ENCODE measurements around the gene MRPS21. TPM values are rescaled to one million over a fixed set of nuclear protein-coding genes. Genes with fewer than 3 reads are reported as not detected.

Gene MRPS21
- total and polyA plus RNA-seq, 8 donors = 19.6 to 70.0 (median 26.9) TPM

GRCh38 chr1:150320667-150320978, 27.0 kb downstream of the MRPS21 start:
- Histone ChIP-seq H3K9me3 (no peaks in the 10 kb centered on the region), H3K36me3 (peaks cover 3 to 9% (median 3%) of the 10 kb centered on the region in 3 donors), H3K4me1 (peaks cover 0 to 9% (median 9%) of the 10 kb centered on the region in 3 donors), H3K27me3 (no peaks in the 10 kb centered on the region), H3K27ac (peak overlapping the region; percentile 64 to 89 (median 81)), H3K4me3 (peak overlapping the region; percentile 52 to 86 (median 62))
- WGBS, 2 donors = 80 to 86% methylated on average over 8 of the region's 8 CpGs
- ATAC-seq = no peak
- no peak for DNase-seq
- TF ChIP-seq CTCF (IDR thresholded peaks at IDR 0.05) = no peak
- FAIRE-seq = no peak
- intact Hi-C loops (cut with DNase I) = no loop called here

- Histone ChIP-seq H3K4me1 (peaks cover 0 to 9% (median 9%) of the 10 kb centered on the region in 3 donors), H3K9me3 (no peaks in the 10 kb centered on the region), H3K27me3 (no peaks in the 10 kb centered on the region), H3K27ac (peak overlapping the region in 3 of 4 donors; percentile 64 to 89 (median 76)), H3K36me3 (peaks cover 9 to 21% (median 14%) of the 10 kb centered on the region in 3 donors), H3K4me3 (peak overlapping the region; percentile 52 to 86 (median 62))
- 0% methylated on average over 9 of the region's 9 CpGs for WGBS, 2 donors
- no peak for DNase-seq
- no peak for TF ChIP-seq CTCF (IDR thresholded peaks at IDR 0.05)
- FAIRE-seq = no peak
- intact Hi-C loops (cut with DNase I) = no loop called here
- ATAC-seq = peak in 1 of 4 donors; percentile 4
Observed at GRCh38 chr1:150321826-150322166, 28.1 kb downstream of the MRPS21 start.

GRCh38 chr1:150322310-150322709, 28.6 kb downstream of the MRPS21 start:
- WGBS, 2 donors = 84 to 99% methylated on average over 3 of the region's 3 CpGs
- no peak for TF ChIP-seq CTCF (IDR thresholded peaks at IDR 0.05)
- ATAC-seq (no peak), FAIRE-seq (no peak), DNase-seq (no peak)
- H3K27me3 ChIP-seq = no peaks in the 10 kb centered on the region
- no peak overlapping the region for H3K27ac ChIP-seq
- peaks cover 9 to 25% (median 14%) of the 10 kb centered on the region in 3 donors for H3K36me3 ChIP-seq
- H3K4me3 ChIP-seq = peak overlapping the region in 3 of 4 donors; percentile 52 to 72 (median 53)
- intact Hi-C loops (cut with DNase I) = no loop called here
- no peaks in the 10 kb centered on the region for H3K9me3 ChIP-seq
- H3K4me1 ChIP-seq = peaks cover 0 to 9% (median 9%) of the 10 kb centered on the region in 3 donors

GRCh38 chr1:150332651-150333290, 39.1 kb downstream of the MRPS21 start:
- DNase-seq (no peak), ATAC-seq (no peak), FAIRE-seq (no peak)
- WGBS, 2 donors = 88 to 92% methylated on average over 7 of the region's 7 CpGs
- H3K36me3 ChIP-seq = peaks cover 0 to 92% (median 32%) of the 10 kb centered on the region in 3 donors
- TF ChIP-seq CTCF (IDR thresholded peaks at IDR 0.05) = no peak
- no peaks in the 10 kb centered on the region for H3K9me3 ChIP-seq
- no peaks in the 10 kb centered on the region for H3K27me3 ChIP-seq
- H3K4me1 ChIP-seq = no peaks in the 10 kb centered on the region
- no peak overlapping the region for H3K27ac ChIP-seq
- H3K4me3 ChIP-seq = no peak overlapping the region
- intact Hi-C loops (cut with DNase I) = no loop called here

- TF ChIP-seq CTCF (IDR thresholded peaks at IDR 0.05) = no peak
- Histone ChIP-seq H3K4me1 (no peaks in the 10 kb centered on the region), H3K36me3 (peaks cover 3 to 72% (median 40%) of the 10 kb centered on the region in 3 donors), H3K27me3 (no peaks in the 10 kb centered on the region), H3K4me3 (no peak overlapping the region), H3K27ac (no peak overlapping the region), H3K9me3 (no peaks in the 10 kb centered on the region)
- DNase-seq = no peak
- ATAC-seq = no peak
- WGBS, 2 donors = 84 to 91% methylated on average over 4 of the region's 4 CpGs
- no peak for FAIRE-seq
- intact Hi-C loops (cut with DNase I) = no loop called here
Observed at GRCh38 chr1:150346316-150346715, 52.7 kb downstream of the MRPS21 start.
